ENCODE results near the gene SLC43A2.

Gene SLC43A2

DNA sequence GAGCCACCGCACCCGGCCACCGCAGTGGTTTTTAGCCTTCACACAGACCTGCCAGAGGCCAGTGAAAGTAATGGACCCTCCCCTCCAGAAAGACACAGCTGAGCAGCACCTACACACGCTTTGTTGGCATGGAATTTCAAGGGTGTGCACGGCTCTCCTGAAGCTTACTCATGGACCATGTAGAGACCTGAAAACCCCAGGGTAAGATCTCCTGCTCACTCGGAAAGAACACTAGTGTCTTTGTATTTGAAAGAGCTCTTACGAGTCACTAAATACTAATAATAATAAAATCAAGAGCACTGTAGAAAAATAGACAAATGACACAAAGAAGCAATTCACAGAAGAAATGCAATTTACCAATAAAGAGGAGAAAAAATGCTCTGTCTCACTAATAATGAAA lies 20.0 kb downstream of the SLC43A2 start:
- no peak for FAIRE-seq
- TF ChIP-seq TAF1 (IDR thresholded peaks at IDR 0.05; ENCODE audit: low read depth, low read length) (no peak), POU2F2 (IDR thresholded peaks at IDR 0.05; ENCODE audit: low read depth, low read length) (no peak), SPI1 (IDR thresholded peaks at IDR 0.05; ENCODE audit: low read depth, low read length) (no peak), PAX5 (IDR thresholded peaks at IDR 0.05; ENCODE audit: insufficient read depth, low read length, severe bottlenecking) (no peak), POLR2A (IDR thresholded peaks at IDR 0.05; ENCODE audit: low read depth, low read length) (no peak)
- DNase-seq (ENCODE audit: insufficient read length, low spot score) = no peak

DNA sequence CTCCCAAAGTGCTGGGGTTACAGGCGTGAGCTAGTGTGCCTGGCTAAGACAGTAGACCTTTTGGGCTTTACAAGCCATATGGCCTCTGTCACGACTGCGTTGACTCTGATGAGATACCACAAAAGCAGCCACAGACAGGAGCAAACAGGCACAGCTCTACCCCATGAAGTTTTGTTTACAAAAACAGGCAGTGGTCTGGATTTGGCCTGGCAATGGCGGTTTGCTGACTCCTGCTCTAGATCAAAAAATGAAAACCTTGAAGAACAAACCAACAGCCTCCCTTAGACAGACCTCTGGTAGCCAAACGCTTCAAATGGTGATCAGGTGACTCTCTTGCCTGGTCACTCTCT lies 20.7 kb downstream of the SLC43A2 start:
- DNase-seq (ENCODE audit: insufficient read length, low spot score) (no peak), FAIRE-seq (no peak)
- TF ChIP-seq POLR2A (IDR thresholded peaks at IDR 0.05; ENCODE audit: low read depth, low read length) (no peak), POU2F2 (IDR thresholded peaks at IDR 0.05; ENCODE audit: low read depth, low read length) (no peak), TAF1 (IDR thresholded peaks at IDR 0.05; ENCODE audit: low read depth, low read length) (no peak), PAX5 (IDR thresholded peaks at IDR 0.05; ENCODE audit: insufficient read depth, low read length, severe bottlenecking) (no peak), POLR2AphosphoS5 (IDR thresholded peaks at IDR 0.05; ENCODE audit: low read depth, low read length) (no peak), SPI1 (IDR thresholded peaks at IDR 0.05; ENCODE audit: low read depth, low read length) (no peak)

DNA sequence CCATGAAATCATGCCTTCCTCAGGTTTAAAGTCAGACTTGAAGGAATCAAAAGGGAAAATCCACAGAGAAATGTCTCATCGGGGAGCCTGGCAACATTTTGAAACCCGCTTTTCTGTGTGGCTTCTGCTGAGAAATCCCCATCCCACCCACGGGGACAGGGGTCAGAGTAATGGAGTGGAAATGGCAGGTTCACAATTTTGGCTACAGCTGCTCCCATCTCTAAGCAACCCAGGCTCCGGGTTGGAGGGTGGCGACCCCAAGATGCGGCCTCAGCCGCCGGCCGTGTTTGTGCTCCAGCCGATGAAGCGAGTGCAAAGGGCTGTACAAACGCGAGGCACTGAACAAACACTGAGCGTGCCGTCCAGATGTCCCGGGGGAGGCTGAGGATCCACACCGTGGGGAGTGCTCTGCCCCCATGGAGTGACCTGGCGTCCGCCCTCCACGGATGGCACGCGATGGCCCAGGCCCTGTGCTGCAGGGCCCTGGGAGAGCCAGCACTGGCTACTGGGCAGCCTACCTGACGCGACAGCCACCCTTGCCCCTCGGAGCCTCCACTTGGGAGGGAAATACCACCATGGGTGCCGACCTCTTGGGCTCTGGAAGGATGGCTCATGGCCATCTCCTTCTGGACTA lies 22.2 kb downstream of the SLC43A2 start:
- TF ChIP-seq PAX5 (IDR thresholded peaks at IDR 0.05; ENCODE audit: insufficient read depth, low read length, severe bottlenecking) (no peak), POU2F2 (IDR thresholded peaks at IDR 0.05; ENCODE audit: low read depth, low read length) (no peak), SPI1 (IDR thresholded peaks at IDR 0.05; ENCODE audit: low read depth, low read length) (no peak), POLR2A (IDR thresholded peaks at IDR 0.05; ENCODE audit: low read depth, low read length) (no peak), POLR2AphosphoS5 (IDR thresholded peaks at IDR 0.05; ENCODE audit: low read depth, low read length) (no peak), TAF1 (IDR thresholded peaks at IDR 0.05; ENCODE audit: low read depth, low read length) (no peak)
- FAIRE-seq (no peak), DNase-seq (ENCODE audit: insufficient read length, low spot score) (no peak)

DNA sequence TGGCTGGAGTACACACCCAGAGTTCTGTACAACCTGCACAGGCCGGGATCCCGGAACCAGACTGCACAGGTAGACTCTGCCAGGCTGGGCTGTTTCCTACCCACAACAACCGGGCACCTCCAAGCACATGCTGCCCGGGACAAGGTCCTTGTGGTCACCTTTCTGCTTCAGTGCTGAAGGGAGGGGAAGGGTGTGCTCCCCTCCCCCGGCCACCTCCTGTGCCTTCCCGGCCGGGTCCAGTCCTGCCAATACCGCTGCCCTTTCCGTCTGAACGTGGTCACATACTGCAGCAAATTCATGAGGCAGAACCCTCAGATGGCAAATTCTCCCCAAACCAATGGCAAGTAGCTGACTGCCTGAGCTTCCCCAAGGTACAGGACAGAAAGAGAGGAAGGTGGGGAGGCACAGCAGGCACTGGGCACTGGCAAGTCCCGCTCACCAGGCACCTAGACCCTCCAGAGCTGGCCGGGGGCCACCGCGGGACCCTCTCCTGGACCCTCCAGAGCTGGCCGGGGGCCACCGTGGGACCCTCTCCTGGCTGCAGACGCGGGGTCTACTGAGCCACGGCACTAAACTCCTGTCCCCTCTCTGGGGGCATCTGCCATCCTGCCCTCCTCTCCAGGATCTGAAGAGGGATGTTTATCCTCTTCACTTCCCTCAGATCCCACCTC lies 22.8 kb downstream of the SLC43A2 start:
- FAIRE-seq (no peak), DNase-seq (ENCODE audit: insufficient read length, low spot score) (no peak)
- no peak for TF ChIP-seq SPI1 (IDR thresholded peaks at IDR 0.05; ENCODE audit: low read depth, low read length)
- no peak for TF ChIP-seq POLR2A (IDR thresholded peaks at IDR 0.05; ENCODE audit: low read depth, low read length)

DNA sequence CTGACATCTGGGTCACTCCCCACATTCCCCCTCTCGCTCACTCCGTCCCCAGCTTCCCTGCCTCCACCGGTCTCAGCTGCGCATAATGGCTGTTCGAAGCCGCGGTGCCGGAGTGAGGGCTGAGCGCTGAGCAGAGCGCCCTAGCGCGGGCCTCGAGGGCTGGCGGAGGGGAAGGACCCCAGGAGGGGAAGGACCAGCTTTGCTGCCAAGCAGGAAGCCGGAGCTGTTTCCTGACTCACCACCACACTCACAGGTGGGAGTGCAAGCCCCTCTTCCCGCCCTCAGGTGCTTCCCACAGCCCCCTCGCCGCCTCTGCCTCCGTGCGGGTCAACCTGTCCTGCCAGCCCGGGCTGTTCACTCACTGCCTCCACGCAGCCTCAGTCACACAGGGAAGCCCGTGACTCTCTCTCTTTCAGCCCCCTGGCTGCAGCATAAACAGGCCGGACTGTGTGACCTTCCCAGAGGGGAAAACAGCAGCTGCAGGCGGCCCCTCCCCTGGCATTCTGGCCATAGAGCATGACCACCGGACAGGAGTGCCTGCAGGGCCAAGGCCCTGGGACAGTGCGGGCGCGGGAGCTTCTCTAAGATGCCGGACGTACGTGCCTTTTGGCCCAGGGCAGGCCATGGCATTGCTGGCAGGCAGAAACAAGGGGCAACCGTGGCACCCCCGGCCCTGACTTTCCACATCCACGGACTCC lies 23.7 kb downstream of the SLC43A2 start:
- FAIRE-seq (no peak), DNase-seq (ENCODE audit: insufficient read length, low spot score) (no peak)
- no peak for TF ChIP-seq SPI1 (IDR thresholded peaks at IDR 0.05; ENCODE audit: low read depth, low read length)
- TF ChIP-seq PAX5 (IDR thresholded peaks at IDR 0.05; ENCODE audit: insufficient read depth, low read length, severe bottlenecking) = no peak
- TF ChIP-seq TAF1 (IDR thresholded peaks at IDR 0.05; ENCODE audit: low read depth, low read length) = no peak
- TF ChIP-seq POLR2AphosphoS5 (IDR thresholded peaks at IDR 0.05; ENCODE audit: low read depth, low read length) = no peak
- no peak for TF ChIP-seq POU2F2 (IDR thresholded peaks at IDR 0.05; ENCODE audit: low read depth, low read length)
- no peak for TF ChIP-seq POLR2A (IDR thresholded peaks at IDR 0.05; ENCODE audit: low read depth, low read length)

DNA sequence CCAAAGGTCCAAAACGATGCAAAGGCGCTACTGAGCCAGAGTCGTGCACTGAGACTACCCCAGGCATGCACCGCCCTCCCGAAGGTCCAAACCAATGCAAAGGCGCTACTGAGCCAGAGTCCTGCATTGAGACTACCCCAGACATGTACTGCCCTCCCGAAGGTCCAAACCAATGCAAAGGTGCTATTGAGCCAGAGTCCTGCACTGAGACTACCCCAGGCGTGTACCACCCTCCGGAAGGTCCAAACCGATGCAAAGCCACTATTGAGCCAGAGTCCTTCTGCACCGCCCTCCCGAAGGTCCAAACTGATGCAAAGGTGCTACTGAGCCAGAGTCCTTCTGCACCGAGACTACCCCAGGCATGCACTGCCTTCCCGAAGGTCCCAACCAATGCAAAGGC lies 27.1 kb downstream of the SLC43A2 start:
- DNase-seq (ENCODE audit: insufficient read length, low spot score) = no peak
- no peak for FAIRE-seq
- no peak for TF ChIP-seq POU2F2 (IDR thresholded peaks at IDR 0.05; ENCODE audit: low read depth, low read length)
- TF ChIP-seq POLR2AphosphoS5 (IDR thresholded peaks at IDR 0.05; ENCODE audit: low read depth, low read length) = no peak
- no peak for TF ChIP-seq PAX5 (IDR thresholded peaks at IDR 0.05; ENCODE audit: insufficient read depth, low read length, severe bottlenecking)
- TF ChIP-seq POLR2A (IDR thresholded peaks at IDR 0.05; ENCODE audit: low read depth, low read length) = no peak
- TF ChIP-seq TAF1 (IDR thresholded peaks at IDR 0.05; ENCODE audit: low read depth, low read length) = no peak
- TF ChIP-seq SPI1 (IDR thresholded peaks at IDR 0.05; ENCODE audit: low read depth, low read length) = no peak

DNA sequence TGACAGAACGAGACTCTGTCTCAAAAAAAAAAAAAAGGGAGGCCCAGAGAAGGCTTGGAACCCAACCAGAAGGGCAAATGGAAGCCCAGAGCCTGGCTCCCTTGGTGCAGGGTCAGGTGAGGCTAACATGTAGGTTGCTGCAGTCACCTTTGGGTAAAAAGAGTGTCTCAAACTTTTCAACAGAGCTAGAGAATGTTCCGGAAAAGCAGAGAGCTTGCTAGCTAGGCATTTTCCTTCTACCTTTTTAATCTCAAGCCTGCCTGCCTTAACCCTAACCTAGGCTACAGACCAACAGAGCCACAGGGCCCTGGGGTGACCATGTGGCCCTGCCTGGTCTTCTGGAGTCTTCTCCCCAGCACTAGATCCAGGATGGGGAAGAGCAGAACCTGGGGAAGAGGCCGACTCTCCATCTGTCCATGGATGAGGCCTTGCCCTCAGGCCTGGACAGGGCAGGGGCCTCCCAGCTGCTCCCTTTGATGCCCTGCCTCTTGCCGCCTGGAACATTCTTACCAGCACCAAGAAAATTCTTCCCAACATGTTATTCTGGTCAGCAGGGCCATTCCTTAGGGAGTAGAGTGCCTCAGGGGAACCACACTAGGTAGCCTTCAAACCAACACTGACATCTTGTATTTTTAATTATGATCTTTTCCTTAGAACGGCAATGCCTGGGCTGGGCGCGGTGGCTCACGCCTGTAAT lies 30.1 kb downstream of the SLC43A2 start:
- no peak for FAIRE-seq
- no peak for DNase-seq (ENCODE audit: insufficient read length, low spot score)
- TF ChIP-seq PAX5 (IDR thresholded peaks at IDR 0.05; ENCODE audit: insufficient read depth, low read length, severe bottlenecking) (no peak), POLR2A (IDR thresholded peaks at IDR 0.05; ENCODE audit: low read depth, low read length) (no peak), TAF1 (IDR thresholded peaks at IDR 0.05; ENCODE audit: low read depth, low read length) (no peak), POLR2AphosphoS5 (IDR thresholded peaks at IDR 0.05; ENCODE audit: low read depth, low read length) (no peak), POU2F2 (IDR thresholded peaks at IDR 0.05; ENCODE audit: low read depth, low read length) (no peak), SPI1 (IDR thresholded peaks at IDR 0.05; ENCODE audit: low read depth, low read length) (no peak)

DNA sequence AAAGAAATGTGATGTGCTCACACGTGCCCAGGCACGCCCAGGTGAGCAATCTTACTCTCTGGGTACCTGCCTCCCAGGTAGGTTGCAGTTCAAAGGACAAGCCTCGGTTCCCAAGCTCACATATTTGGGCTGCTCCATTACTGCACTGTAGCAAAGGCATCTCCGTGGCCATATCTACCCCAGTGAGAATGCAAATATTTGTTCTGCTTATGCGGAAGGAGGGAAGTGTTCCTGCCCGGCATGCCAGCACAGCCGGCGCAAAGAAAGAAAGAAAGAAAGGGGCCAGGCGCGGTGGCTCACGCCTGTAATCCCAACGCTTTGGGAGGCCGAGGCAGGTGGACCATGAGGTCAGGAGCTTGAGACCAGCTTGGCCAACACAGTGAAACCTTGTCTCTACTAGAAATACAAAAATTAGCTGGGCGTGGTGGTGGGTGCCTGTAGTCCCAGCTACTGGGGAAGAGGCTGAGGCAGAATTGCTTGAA lies 30.7 kb downstream of the SLC43A2 start:
- FAIRE-seq (no peak), DNase-seq (ENCODE audit: insufficient read length, low spot score) (no peak)
- TF ChIP-seq SPI1 (IDR thresholded peaks at IDR 0.05; ENCODE audit: low read depth, low read length) (no peak), PAX5 (IDR thresholded peaks at IDR 0.05; ENCODE audit: insufficient read depth, low read length, severe bottlenecking) (no peak)

DNA sequence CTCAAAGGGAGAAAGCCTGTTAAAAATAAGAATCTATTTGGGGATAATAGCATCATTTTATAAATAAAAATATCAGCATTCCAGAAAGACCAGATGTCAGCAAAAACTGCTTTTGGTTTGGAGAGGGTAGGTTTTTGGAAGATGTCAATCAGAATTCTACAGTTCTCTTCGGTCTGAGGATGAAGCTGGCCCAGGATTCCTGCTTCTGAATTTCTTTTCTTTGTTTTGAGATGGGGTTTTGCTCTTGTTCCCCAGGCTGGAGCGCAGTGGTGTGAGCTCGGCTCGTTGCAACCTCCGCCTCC lies 35.1 kb downstream of the SLC43A2 start:
- TF ChIP-seq TAF1 (IDR thresholded peaks at IDR 0.05; ENCODE audit: low read depth, low read length) (no peak), SPI1 (IDR thresholded peaks at IDR 0.05; ENCODE audit: low read depth, low read length) (no peak), PAX5 (IDR thresholded peaks at IDR 0.05; ENCODE audit: insufficient read depth, low read length, severe bottlenecking) (no peak), POU2F2 (IDR thresholded peaks at IDR 0.05; ENCODE audit: low read depth, low read length) (no peak), POLR2AphosphoS5 (IDR thresholded peaks at IDR 0.05; ENCODE audit: low read depth, low read length) (no peak), POLR2A (IDR thresholded peaks at IDR 0.05; ENCODE audit: low read depth, low read length) (no peak)
- DNase-seq (ENCODE audit: insufficient read length, low spot score) (no peak), FAIRE-seq (no peak)
